ENCODE results near the gene RALGDS. TPM values are rescaled to one million over a fixed set of nuclear protein-coding genes. Genes with fewer than 3 reads are reported as not detected.

RALGDS gene
- total and polyA plus RNA-seq, 2 of the 13 experiments (the other 11 are each of a cell fraction or from before 2014, with no cell fraction given): 12.9 to 25.5 TPM

- no peak for TF ChIP-seq PRDM15 (CRISPR knock-in tag; IDR thresholded peaks at IDR 0.05)
- TF ChIP-seq ZNF75D (CRISPR knock-in tag; IDR thresholded peaks at IDR 0.05; ENCODE audit: borderline replicate concordance): no peak
- TF ChIP-seq ZNF83 (CRISPR knock-in tag; IDR thresholded peaks at IDR 0.05; ENCODE audit: borderline replicate concordance): no peak
- TF ChIP-seq ZNF407 (CRISPR knock-in tag; IDR thresholded peaks at IDR 0.05; ENCODE audit: not compliant biosample characterization): no peak
- no peak for TF ChIP-seq FOXJ3 (CRISPR knock-in tag; IDR thresholded peaks at IDR 0.05; ENCODE audit: borderline replicate concordance)
- TF ChIP-seq NR1H2 (CRISPR knock-in tag; IDR thresholded peaks at IDR 0.05; ENCODE audit: borderline replicate concordance, low read depth): no peak
- no peak for TF ChIP-seq ZNF18 (CRISPR knock-in tag; IDR thresholded peaks at IDR 0.05; ENCODE audit: insufficient replicate concordance)
- TF ChIP-seq ZNF264 (CRISPR knock-in tag; IDR thresholded peaks at IDR 0.05): no peak
- peak; percentile 80 for TF ChIP-seq RAD21 (CRISPR knock-in tag; IDR thresholded peaks at IDR 0.05)
- no peak for TF ChIP-seq ZNF17 (CRISPR knock-in tag; IDR thresholded peaks at IDR 0.05)
- no peak for TF ChIP-seq PBX2 (CRISPR knock-in tag; IDR thresholded peaks at IDR 0.05)
- no peak for TF ChIP-seq ZSCAN25 (CRISPR knock-in tag; IDR thresholded peaks at IDR 0.05)
Observed at GRCh38 chr9:133147412-133148198, 26.6 kb upstream of the RALGDS start (continued).
